ENCODE results near the gene CHCHD3. TPM values are rescaled to one million over a fixed set of nuclear protein-coding genes. Genes with fewer than 3 reads are reported as not detected.
"Not testable (repeated sequence)": the region's sequence is repeated elsewhere in the genome, so short reads cannot be mapped to it uniquely, and the experiment has no call there.

CHCHD3 gene
- total RNA-seq, 1 experiment from 2014 or later: 138 TPM

- no peak for DNase-seq (ENCODE audit: extremely low read depth, low read depth)
Observed at GRCh38 chr7:132966754-132967469, 115.0 kb downstream of the CHCHD3 start.

DNA sequence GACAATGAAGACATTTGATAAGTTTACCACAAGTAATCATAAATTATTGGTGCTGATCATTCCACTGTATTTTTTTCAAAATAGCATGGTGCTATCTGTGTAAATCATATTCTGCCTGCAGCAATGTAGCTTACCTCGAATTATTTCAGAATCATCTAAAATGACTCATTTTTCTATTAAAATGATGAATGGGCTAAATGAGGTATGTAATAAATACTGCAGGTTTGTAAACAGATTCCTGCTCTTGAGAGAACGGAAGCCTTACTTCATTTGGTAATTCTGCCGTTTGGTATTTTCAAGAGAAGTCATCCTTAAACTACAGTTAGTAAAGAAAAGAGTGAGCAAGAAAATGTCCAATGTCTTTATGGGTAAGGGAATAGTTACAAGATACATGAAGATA lies 115.9 kb downstream of the CHCHD3 start:
- no peak for DNase-seq (ENCODE audit: extremely low read depth, low read depth)

DNA sequence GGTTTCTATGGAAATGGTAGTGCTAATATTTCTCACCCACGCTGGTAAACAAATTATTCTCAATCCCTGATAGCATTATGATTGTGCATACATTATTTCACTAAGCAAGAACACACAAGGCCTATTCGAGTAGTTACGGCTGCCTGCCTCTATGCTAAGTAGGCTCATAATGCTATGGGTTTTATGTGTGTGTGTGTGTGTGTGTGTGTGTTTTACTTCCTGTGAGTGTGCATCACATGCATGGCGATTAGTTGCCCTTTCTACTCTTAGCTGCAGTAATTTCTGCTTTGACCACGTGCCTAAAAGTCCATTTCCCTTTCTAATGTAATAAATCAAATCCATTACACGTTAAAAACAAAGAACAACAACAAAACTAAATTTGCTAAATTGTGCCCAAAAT lies 117.0 kb downstream of the CHCHD3 start:
- DNase-seq (ENCODE audit: extremely low read depth, low read depth): no peak

- DNase-seq (ENCODE audit: extremely low read depth, low read depth): no peak
Observed at GRCh38 chr7:132959891-132960290, 122.0 kb downstream of the CHCHD3 start.

- DNase-seq (ENCODE audit: extremely low read depth, low read depth): no peak
Observed at GRCh38 chr7:132956556-132956955, 125.3 kb downstream of the CHCHD3 start.

- DNase-seq (ENCODE audit: extremely low read depth, low read depth): no peak
Observed at GRCh38 chr7:132953468-132953867, 128.4 kb downstream of the CHCHD3 start.

GRCh38 chr7:132950725-132951124 lies 131.2 kb downstream of the CHCHD3 start:
- no peak for DNase-seq (ENCODE audit: extremely low read depth, low read depth)

- DNase-seq (ENCODE audit: extremely low read depth, low read depth): no peak
Observed at GRCh38 chr7:132947011-132947410, 134.9 kb downstream of the CHCHD3 start.

DNA sequence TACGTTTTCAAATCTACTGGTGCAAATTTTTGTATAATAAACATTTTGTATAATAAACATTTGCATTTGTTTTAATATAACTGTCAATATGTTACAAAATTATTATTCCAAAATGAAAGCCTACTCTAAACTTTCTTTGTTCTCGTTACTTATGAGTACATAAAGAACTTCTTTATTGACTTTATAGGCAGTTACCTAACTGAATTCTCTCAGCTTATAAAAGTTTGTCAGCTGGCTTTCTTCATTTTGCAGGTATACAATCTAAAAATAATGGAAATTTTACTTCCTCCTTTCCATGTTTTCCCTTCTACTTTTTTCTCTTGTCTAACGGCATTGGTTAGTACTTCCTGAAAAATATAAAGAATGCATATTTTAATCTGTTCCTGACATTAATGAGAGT lies 137.1 kb downstream of the CHCHD3 start:
- no peak for DNase-seq (ENCODE audit: extremely low read depth, low read depth)

DNA sequence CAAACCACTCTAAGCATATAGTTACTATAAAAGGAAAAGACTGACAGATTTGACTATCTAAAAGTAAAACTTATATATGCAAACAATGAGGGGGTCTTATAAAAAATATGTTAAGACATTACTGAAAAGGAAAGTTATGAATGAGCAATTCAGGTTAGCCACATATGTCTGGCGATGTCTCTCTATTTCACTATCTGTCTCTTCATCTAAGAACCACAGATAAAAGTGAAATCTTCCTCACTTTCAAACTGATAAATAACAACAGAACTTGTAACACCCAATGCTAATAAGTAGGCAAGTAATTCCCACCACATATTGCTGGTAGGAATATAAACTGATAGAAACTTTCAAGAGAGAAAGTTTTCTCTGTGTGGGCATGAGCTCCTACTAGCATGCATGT lies 138.2 kb downstream of the CHCHD3 start:
- DNase-seq (ENCODE audit: extremely low read depth, low read depth): no peak

- DNase-seq (ENCODE audit: extremely low read depth, low read depth): no peak
Observed at GRCh38 chr7:132942701-132943100, 139.2 kb downstream of the CHCHD3 start.

GRCh38 chr7:132941905-132942304 lies 140.0 kb downstream of the CHCHD3 start:
- no peak for DNase-seq (ENCODE audit: extremely low read depth, low read depth)

DNA sequence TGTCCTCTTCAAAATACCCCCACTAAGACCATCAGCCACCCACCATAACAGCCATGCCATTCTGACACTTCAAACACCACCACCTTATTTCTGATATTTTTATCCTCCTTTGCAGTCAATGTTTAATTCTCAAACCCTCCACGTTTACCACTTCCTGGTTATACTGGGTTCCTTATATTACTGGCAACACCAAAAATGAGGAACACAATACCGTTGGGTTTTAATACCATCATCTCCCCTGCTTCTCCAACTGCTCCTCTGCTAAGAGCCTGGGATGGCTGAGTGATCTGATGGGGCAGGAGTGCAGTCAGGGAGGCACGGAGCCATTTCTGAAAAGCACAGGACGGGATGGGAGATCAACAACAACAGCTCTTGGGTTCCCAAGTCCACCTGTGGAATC lies 140.5 kb downstream of the CHCHD3 start:
- no peak for DNase-seq (ENCODE audit: extremely low read depth, low read depth)

DNA sequence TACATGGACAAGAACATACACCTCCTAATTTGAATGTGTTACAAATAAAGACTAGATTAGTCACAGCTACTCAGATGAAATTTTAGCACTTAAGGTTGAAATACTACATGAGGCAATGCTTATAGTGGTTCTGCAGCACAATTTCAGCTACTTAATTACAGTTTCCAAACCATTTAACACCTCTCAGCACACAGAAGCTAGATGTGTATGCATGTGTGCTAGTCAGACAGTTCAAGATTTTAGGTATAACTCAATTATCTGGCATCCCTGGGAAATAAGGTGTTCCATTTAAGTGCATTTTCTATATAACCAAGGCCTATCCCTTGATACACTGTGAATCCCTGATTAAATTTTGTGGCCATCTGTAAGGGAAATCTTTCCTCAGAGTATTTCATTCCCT lies 141.8 kb downstream of the CHCHD3 start:
- DNase-seq (ENCODE audit: extremely low read depth, low read depth): no peak

- no peak for DNase-seq (ENCODE audit: extremely low read depth, low read depth)
Observed at GRCh38 chr7:132939495-132939894, 142.4 kb downstream of the CHCHD3 start.

DNA sequence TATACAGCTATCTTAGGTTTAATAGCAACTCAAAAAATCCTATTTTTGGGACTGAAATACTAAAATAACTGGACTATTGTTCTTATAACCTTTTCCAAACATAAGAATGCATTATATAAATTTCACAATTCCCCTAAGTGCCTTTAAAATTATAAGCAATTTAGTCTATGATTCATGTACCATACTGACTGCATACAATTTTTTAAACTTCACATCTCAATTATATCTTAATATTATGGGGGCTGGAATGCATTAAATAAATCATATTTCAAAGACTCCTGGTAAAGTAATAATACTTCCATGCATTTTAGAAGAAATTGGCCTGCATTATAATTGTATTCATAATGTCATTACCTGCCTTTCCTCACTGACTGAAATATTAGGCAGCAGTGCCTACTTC lies 144.6 kb downstream of the CHCHD3 start:
- no peak for DNase-seq (ENCODE audit: extremely low read depth, low read depth)

DNA sequence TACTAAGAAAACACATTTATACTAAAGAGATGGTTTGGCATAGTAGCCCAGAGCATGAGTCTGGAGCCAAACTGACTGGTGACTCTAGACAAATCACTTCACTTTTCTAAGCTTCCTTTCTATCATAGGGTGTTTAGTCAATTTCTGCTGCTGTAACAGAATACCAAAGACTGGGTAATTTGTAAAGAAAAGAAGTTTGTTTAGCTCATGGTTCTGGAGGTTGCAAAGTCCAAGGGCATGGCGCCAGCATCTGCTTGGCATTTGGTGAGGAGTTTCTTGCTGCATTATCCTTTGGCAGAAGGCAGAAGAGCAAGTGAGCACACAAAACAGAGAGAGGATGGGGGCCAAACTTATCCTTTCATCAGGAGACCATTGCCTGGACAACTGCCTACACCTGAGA lies 146.3 kb downstream of the CHCHD3 start:
- no peak for DNase-seq (ENCODE audit: extremely low read depth, low read depth)

DNA sequence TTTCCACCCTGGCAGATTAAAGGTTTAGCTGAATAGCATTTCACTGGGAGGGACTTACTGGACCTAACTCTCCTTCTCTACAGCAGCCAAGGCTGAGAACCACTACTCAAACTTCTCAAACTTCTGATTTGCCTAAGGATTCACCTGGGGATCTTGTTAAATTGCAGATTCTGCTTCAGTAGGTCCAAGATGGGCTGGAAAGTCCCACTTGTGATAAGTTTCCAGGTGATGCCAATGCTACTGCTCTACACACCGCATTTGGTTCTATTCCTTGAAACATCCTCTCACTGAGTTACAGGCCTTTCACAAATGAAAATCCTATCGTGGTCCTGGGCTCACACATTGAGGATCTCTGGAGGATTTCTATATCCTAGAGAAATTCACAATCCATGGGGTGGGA lies 147.9 kb downstream of the CHCHD3 start:
- DNase-seq (ENCODE audit: extremely low read depth, low read depth): no peak

GRCh38 chr7:132933072-132933458 lies 148.8 kb downstream of the CHCHD3 start:
- DNase-seq (ENCODE audit: extremely low read depth, low read depth): no peak

GRCh38 chr7:132932296-132933071 lies 149.4 kb downstream of the CHCHD3 start:
- DNase-seq (ENCODE audit: extremely low read depth, low read depth): no peak

DNA sequence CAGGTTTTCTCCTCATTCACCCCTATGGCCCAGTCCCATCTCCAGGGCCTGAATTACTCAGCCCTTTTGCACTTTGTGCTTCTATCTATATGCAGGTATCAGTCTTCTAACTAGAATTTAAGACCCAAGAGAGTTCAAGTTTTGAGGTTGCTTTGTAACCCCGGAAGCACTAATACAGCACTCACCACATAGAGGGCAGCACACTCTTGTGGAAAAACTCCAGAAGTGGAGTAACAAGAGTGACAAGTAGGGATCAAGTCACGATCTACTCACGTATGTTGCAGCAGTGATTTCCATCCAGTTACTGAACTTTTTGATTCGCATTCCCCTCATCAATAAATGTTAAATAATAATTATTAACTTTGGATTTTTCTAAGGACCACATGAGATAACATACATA lies 151.0 kb downstream of the CHCHD3 start:
- DNase-seq (ENCODE audit: extremely low read depth, low read depth): peak; percentile 14

DNA sequence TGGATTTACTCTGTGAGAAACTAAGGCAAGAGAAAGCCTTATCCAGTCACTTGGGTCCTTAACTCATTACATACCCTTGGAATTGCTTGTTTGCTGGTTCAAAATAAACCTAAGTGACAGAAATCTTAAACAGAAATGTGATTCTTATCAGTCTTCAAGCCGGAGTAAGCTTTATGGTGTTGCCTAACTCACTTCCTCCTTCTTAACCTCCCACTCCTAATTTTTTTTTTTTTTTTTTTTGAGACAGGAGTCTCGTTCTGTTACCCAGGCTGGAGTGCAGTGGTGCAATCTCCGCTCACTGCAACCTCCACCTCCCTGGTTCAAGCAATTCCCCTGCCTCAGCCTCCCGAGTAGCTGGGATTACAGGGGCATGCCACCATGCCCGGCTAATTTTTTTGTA lies 151.9 kb downstream of the CHCHD3 start:
- not testable (repeated sequence) for DNase-seq (ENCODE audit: extremely low read depth, low read depth)

All from NCI-H460 (cell line).